Fibroblast of lung (primary cell): ENCODE results near the gene KRTAP4-4.

Source experiments
- CTCF ChIP-seq, 2 donors: IDR thresholded peaks in 1 of 2; conservative IDR thresholded peaks in 1 of 2; 1 replicate in 1 of 2; 2 replicates in 1 of 2; pipeline ENCODE4 v1.5.1; 2011 to 2012; ENCODE audit warnings: low read length in 2 of 2, control low read depth in 1 of 2, inconsistent platforms in 1 of 2, low read depth in 1 of 2, mild to moderate bottlenecking in 1 of 2
- EZH2 ChIP-seq: IDR thresholded peaks from 2 replicates; pipeline ENCODE4 v1.5.1; 2012; ENCODE audit warnings: low read length, control low read depth, mild to moderate bottlenecking; ENCODE audit errors: missing control alignments

- TF ChIP-seq EZH2 (no peak), CTCF (conservative IDR thresholded peaks at IDR 0.05 in 1 of 2, IDR thresholded peaks at IDR 0.05 in 1 of 2; ENCODE audit: low read depth in 1 of 2, low read length in 2 of 2) (no peak)
These were observed 49.2 kb downstream of the KRTAP4-4 start for GRCh38 chr17:41111151-41111885.
